H9 (cell line): ENCODE measurements around the gene ANO6. TPM values are rescaled to one million over a fixed set of nuclear protein-coding genes. Genes with fewer than 3 reads are reported as not detected.

ENCODE experiments used
- DNase-seq: peaks from one replicate; pipeline ENCODE4 v3.0.0-alpha.2; 2017
- H2AFZ ChIP-seq: one replicate; pipeline ENCODE4 v1.6.1; 2013; ENCODE audit warnings: mild to moderate bottlenecking, low read length, control low read depth, moderate library complexity
- H2AK5ac ChIP-seq: 2 replicates; pipeline ENCODE4 v1.6.1; 2013; ENCODE audit warnings: low read length, control low read depth, mixed read lengths; ENCODE audit not compliant: insufficient read length
- H2BK120ac ChIP-seq: one replicate; pipeline ENCODE4 v1.6.1; 2013; ENCODE audit warnings: low read depth, mild to moderate bottlenecking, low read length, control low read depth, inconsistent platforms; ENCODE audit not compliant: poor library complexity, severe bottlenecking
- H2BK12ac ChIP-seq: 2 replicates; pipeline ENCODE4 v1.6.1; 2013; ENCODE audit warnings: low read length, control low read depth, mixed read lengths, low read depth; ENCODE audit not compliant: insufficient read length
- H2BK15ac ChIP-seq: 2 replicates; pipeline ENCODE4 v1.6.1; 2013; ENCODE audit warnings: low read depth, low read length, control low read depth
- H2BK20ac ChIP-seq: one replicate; pipeline ENCODE4 v1.6.1; 2013; ENCODE audit warnings: low read depth, mild to moderate bottlenecking, low read length, control low read depth, inconsistent platforms; ENCODE audit not compliant: poor library complexity, severe bottlenecking
- H2BK5ac ChIP-seq: 2 replicates; pipeline ENCODE4 v1.6.1; 2013; ENCODE audit warnings: low read length, control low read depth, mixed read lengths; ENCODE audit not compliant: insufficient read length
- H3K14ac ChIP-seq: 2 replicates; pipeline ENCODE4 v1.6.1; 2013; ENCODE audit warnings: low read length, control low read depth; ENCODE audit not compliant: insufficient read depth
- H3K18ac ChIP-seq: 2 replicates; pipeline ENCODE4 v1.6.1; 2013; ENCODE audit warnings: low read depth, mild to moderate bottlenecking, mixed read lengths, low read length, control low read depth; ENCODE audit not compliant: insufficient read length
- H3K23ac ChIP-seq: 2 replicates; pipeline ENCODE4 v1.6.1; 2013; ENCODE audit warnings: low read length, control low read depth, mixed read lengths, low read depth; ENCODE audit not compliant: insufficient read length
- H3K23me2 ChIP-seq: 2 replicates; pipeline ENCODE4 v1.6.1; 2013; ENCODE audit warnings: low read depth, mild to moderate bottlenecking, mixed read lengths, low read length, control low read depth; ENCODE audit not compliant: insufficient read length, poor library complexity, severe bottlenecking
- H3K27ac ChIP-seq: 2 replicates; pipeline ENCODE4 v1.5.1; 2013; ENCODE audit warnings: low read length, control low read depth, mixed read lengths, low read depth; ENCODE audit not compliant: insufficient read length
- H3K27me3 ChIP-seq: 2 replicates; pipeline ENCODE4 v1.6.1; 2013; ENCODE audit warnings: low read length, control low read depth, inconsistent platforms; ENCODE audit not compliant: insufficient read depth
- H3K4ac ChIP-seq: 2 replicates; pipeline ENCODE4 v1.6.1; 2013; ENCODE audit warnings: low read depth, mild to moderate bottlenecking, control low read depth, inconsistent platforms, low read length, moderate library complexity
- H3K4me1 ChIP-seq: 2 replicates; pipeline ENCODE4 v1.6.1; 2013; ENCODE audit warnings: low read length, control low read depth, inconsistent platforms; ENCODE audit not compliant: insufficient read depth
- H3K4me2 ChIP-seq: 2 replicates; pipeline ENCODE4 v1.6.1; 2013; ENCODE audit warnings: low read length, control low read depth, mixed read lengths; ENCODE audit not compliant: insufficient read length, insufficient read depth
- H3K56ac ChIP-seq: 2 replicates; pipeline ENCODE4 v1.6.1; 2013; ENCODE audit warnings: low read depth, mild to moderate bottlenecking, mixed read lengths, low read length, control low read depth; ENCODE audit not compliant: insufficient read length
- H3K79me1 ChIP-seq: 2 replicates; pipeline ENCODE4 v1.6.1; 2013; ENCODE audit warnings: low read depth, mild to moderate bottlenecking, moderate library complexity, low read length, control low read depth, inconsistent platforms; ENCODE audit not compliant: insufficient read depth, poor library complexity, severe bottlenecking
- H3K79me2 ChIP-seq: 2 replicates; pipeline ENCODE4 v1.6.1; 2013; ENCODE audit warnings: low read length, control low read depth, inconsistent platforms; ENCODE audit not compliant: insufficient read depth
- H3K9ac ChIP-seq: 2 replicates; pipeline ENCODE4 v1.6.1; 2013; ENCODE audit warnings: low read length, control low read depth, mixed read lengths; ENCODE audit not compliant: insufficient read length; ENCODE audit errors: extremely low read depth
- H3K9me3 ChIP-seq: one replicate; pipeline ENCODE4 v1.6.1; 2013; ENCODE audit warnings: low read depth, low read length, inconsistent platforms; ENCODE audit not compliant: control insufficient read depth
- H3T11ph ChIP-seq: one replicate; pipeline ENCODE4 v1.6.1; 2013; ENCODE audit warnings: mild to moderate bottlenecking, low read length, control low read depth, inconsistent platforms
- H4K20me1 ChIP-seq: one replicate; pipeline ENCODE4 v1.6.1; 2013; ENCODE audit not compliant: control insufficient read depth, insufficient read length, insufficient read depth
- H4K5ac ChIP-seq: 2 replicates; pipeline ENCODE4 v1.6.1; 2013; ENCODE audit warnings: low read depth, mild to moderate bottlenecking, mixed read lengths, low read length, control low read depth; ENCODE audit not compliant: insufficient read length
- H4K8ac ChIP-seq: replicated peaks from 2 replicates; pipeline ENCODE4 v1.6.1; 2013; ENCODE audit warnings: low read length, control low read depth, mixed read lengths, low read depth; ENCODE audit not compliant: insufficient read length
- H4K91ac ChIP-seq: 2 replicates; pipeline ENCODE4 v1.6.1; 2013; ENCODE audit warnings: low read depth, mild to moderate bottlenecking, moderate library complexity, mixed read lengths, low read length, control low read depth; ENCODE audit not compliant: insufficient read length
- H3K27ac Mint-ChIP-seq, 3 experiments: 2 replicates in 2 of 3; 3 replicates in 1 of 3; pipeline ENCODE4 v1.8.0; 2020 to 2021; ENCODE audit warnings: mixed read lengths in 3 of 3, mild to moderate bottlenecking in 1 of 3, moderate library complexity in 1 of 3
- H3K27me3 Mint-ChIP-seq: 2 replicates; pipeline ENCODE4 v1.8.0; 2021; ENCODE audit warnings: low read depth, mild to moderate bottlenecking, moderate library complexity, mixed read lengths
- H3K36me3 Mint-ChIP-seq, 3 experiments: 2 replicates in 2 of 3; 3 replicates in 1 of 3; pipeline ENCODE4 v1.8.0; 2020 to 2021; ENCODE audit warnings: low read depth in 3 of 3, mixed read lengths in 3 of 3; ENCODE audit not compliant: insufficient read depth in 1 of 3
- H3K4me1 Mint-ChIP-seq, 2 experiments: 2 replicates each; pipeline ENCODE4 v1.8.0; 2020; ENCODE audit warnings: mixed read lengths in 2 of 2
- H3K4me3 Mint-ChIP-seq, 2 experiments: 2 replicates in 1 of 2; 3 replicates in 1 of 2; pipeline ENCODE4 v1.8.0; 2020 to 2021; ENCODE audit warnings: mild to moderate bottlenecking in 2 of 2, mixed read lengths in 2 of 2, moderate library complexity in 1 of 2
- H3K9me3 Mint-ChIP-seq, 2 experiments: 2 replicates in 1 of 2; 3 replicates in 1 of 2; pipeline ENCODE4 v1.8.0; 2020; ENCODE audit warnings: mild to moderate bottlenecking in 2 of 2, mixed read lengths in 2 of 2, moderate library complexity in 1 of 2
- CTCF ChIP-seq: fragments of 200-600 bp; sonication (generic); conservative IDR thresholded peaks from 3 replicates; pipeline ENCODE4 v1.8.0; 2021; ENCODE audit warnings: antibody characterized with exemption, mild to moderate bottlenecking
- WGBS: extraction: QIAGEN DNeasy Blood & Tissue Kit; methylation state at CpG from one replicate; pipeline ENCODE4 v1.1.7; 2013; ENCODE audit warnings: missing lambda C conversion rate, low lambda C conversion rate, mixed read lengths; ENCODE audit not compliant: insufficient read length; ENCODE audit errors: extremely low coverage; 5-methylcytosine and 5-hydroxymethylcytosine counted together
- total RNA-seq: library from RNA; stranded (reverse); gene quantifications from 2 replicates; pipeline ENCODE4 v1.2.1, GENCODE V29; 2021

Gene ANO6
- total RNA-seq, 1 experiment from 2014 or later: 24.3 TPM

DNA sequence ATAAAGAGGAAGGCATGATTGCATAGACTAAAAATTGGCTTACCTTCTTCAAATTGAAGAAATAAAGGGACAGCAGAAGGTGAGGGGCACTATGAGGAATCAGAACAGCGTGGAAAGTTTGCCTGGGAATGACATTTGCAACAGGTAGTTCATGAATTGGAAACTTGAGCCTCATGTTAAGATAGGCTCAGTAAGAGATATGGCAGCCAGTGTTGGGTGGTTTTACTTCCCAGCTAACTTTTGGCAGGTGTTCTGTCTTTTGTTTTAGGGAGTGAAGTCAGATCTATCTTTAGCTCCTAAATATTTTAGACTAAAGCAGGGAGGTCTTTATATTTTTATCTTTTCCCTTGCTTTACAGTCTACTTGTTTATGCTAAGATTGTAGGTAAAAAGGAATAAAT is 122.4 kb downstream of the ANO6 start:
- Histone ChIP-seq H2AK5ac (no peak overlapping the region), H3K4me2 (no peak overlapping the region), H3K23me2 (no peaks in the 10 kb centered on the region), H2BK12ac (no peak overlapping the region), H4K20me1 (no peaks in the 10 kb centered on the region), H2BK120ac (no peak overlapping the region), H3T11ph (no peak overlapping the region), H4K91ac (no peak overlapping the region), H3K27me3 (no peaks in the 10 kb centered on the region), H3K14ac (no peak overlapping the region), H2BK5ac (no peak overlapping the region), H3K4ac (no peak overlapping the region), H3K27ac (no peak overlapping the region), H3K23ac (no peak overlapping the region), H2BK20ac (no peak overlapping the region), H3K4me1 (peaks cover 2% of the 10 kb centered on the region; the same call in 1 of the 2 replicates), H3K79me1 (no peaks in the 10 kb centered on the region), H3K56ac (no peak overlapping the region), H2AFZ (no peak overlapping the region), H4K5ac (no peak overlapping the region), H3K18ac (no peak overlapping the region), H4K8ac (no peak overlapping the region), H2BK15ac (no peak overlapping the region), H3K9me3 (no peaks in the 10 kb centered on the region), H3K9ac (no peak overlapping the region), H3K79me2 (no peaks in the 10 kb centered on the region)
- peaks cover 3 to 16% of the 10 kb centered on the region in 2 experiments; a peak in 2 of 4 replicates for H3K4me1 Mint-ChIP-seq
- no peak overlapping the region for H3K4me3 Mint-ChIP-seq
- WGBS: no CpG with 5 or more reads among the region's 1 CpG
- H3K27me3 Mint-ChIP-seq: no peaks in the 10 kb centered on the region
- H3K36me3 Mint-ChIP-seq: no peaks in the 10 kb centered on the region
- no peak for TF ChIP-seq CTCF
- no peak for DNase-seq
- H3K27ac Mint-ChIP-seq: no peak overlapping the region
- no peaks in the 10 kb centered on the region for H3K9me3 Mint-ChIP-seq
